ENCODE data around the gene RMND1.

Gene RMND1

DNA sequence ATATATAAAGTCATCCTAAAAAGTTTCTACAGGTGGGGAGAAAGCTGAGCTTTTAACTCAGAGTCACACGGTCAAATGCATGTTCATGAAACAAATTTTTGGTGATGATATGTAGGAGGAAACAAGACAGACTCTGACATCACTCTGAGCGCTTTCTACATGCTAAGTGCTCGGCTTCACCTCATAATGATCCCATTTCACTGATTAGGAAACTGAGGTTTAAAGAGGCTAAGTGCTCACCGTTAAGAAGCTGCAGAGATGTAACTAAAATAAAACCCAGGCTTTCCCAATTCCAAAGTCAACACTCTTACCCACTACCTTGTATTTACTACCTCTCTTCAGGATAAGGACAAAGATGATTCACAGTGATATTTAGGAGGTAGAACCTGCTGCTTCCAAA lies 4.7 kb downstream of the RMND1 start:
- Histone ChIP-seq H3K4me1 (ENCODE audit: low read length) (peaks cover 3% of the 10 kb centered on the region; the same call in 1 of the 2 replicates), H3K9ac (ENCODE audit: low read length) (no peak overlapping the region), H2AFZ (ENCODE audit: low read depth, low read length) (no peak overlapping the region), H3K4me2 (ENCODE audit: low read length) (no peak overlapping the region), H3K9me3 (ENCODE audit: insufficient read depth, low read length) (no peaks in the 10 kb centered on the region), H3K4me3 (ENCODE audit: low read length) (no peak overlapping the region), H4K20me1 (ENCODE audit: insufficient read depth, low read length) (no peaks in the 10 kb centered on the region), H3K79me2 (ENCODE audit: low read length) (peaks cover 14% of the 10 kb centered on the region), H3K36me3 (replicated peaks; ENCODE audit: low read depth, low read length) (no peaks in the 10 kb centered on the region), H3K27ac (ENCODE audit: low read length) (no peak overlapping the region), H3K27me3 (ENCODE audit: low read depth, low read length) (no peaks in the 10 kb centered on the region)
- TF ChIP-seq EZH2phosphoT487 (IDR thresholded peaks at IDR 0.05; ENCODE audit: low read depth) (no peak), CTCF (IDR thresholded peaks at IDR 0.05; ENCODE audit: low read depth, low read length) (no peak)

DNA sequence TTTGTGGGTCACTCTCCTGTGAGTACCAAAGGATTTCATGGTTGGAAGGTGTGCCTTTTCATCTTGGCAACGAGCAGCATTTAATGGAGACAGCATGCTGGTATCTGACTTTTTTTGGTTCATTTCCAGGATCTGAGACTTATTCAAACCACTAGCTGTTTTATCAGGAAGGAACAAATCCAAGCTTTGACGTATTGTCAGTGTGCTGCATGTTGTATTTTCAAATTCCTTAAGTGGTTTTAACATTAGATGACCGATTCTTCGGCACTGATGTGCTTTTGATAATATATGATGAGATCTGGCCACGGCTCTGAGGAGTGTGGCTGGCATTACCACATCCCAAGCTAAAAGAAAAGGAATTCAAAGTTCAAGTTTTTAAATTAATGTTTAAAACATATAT lies 6.4 kb downstream of the RMND1 start:
- Histone ChIP-seq H4K20me1 (ENCODE audit: insufficient read depth, low read length) (no peaks in the 10 kb centered on the region), H3K79me2 (ENCODE audit: low read length) (peaks cover 6% of the 10 kb centered on the region; the same call in 1 of the 2 replicates), H3K4me3 (ENCODE audit: low read length) (no peak overlapping the region), H2AFZ (ENCODE audit: low read depth, low read length) (no peak overlapping the region), H3K27me3 (ENCODE audit: low read depth, low read length) (no peaks in the 10 kb centered on the region), H3K4me1 (ENCODE audit: low read length) (no peaks in the 10 kb centered on the region), H3K4me2 (ENCODE audit: low read length) (no peak overlapping the region), H3K36me3 (replicated peaks; ENCODE audit: low read depth, low read length) (no peaks in the 10 kb centered on the region), H3K9ac (ENCODE audit: low read length) (no peak overlapping the region), H3K27ac (ENCODE audit: low read length) (no peak overlapping the region), H3K9me3 (ENCODE audit: insufficient read depth, low read length) (no peaks in the 10 kb centered on the region)
- TF ChIP-seq CTCF (IDR thresholded peaks at IDR 0.05; ENCODE audit: low read depth, low read length) (no peak), EZH2phosphoT487 (IDR thresholded peaks at IDR 0.05; ENCODE audit: low read depth) (no peak)

DNA sequence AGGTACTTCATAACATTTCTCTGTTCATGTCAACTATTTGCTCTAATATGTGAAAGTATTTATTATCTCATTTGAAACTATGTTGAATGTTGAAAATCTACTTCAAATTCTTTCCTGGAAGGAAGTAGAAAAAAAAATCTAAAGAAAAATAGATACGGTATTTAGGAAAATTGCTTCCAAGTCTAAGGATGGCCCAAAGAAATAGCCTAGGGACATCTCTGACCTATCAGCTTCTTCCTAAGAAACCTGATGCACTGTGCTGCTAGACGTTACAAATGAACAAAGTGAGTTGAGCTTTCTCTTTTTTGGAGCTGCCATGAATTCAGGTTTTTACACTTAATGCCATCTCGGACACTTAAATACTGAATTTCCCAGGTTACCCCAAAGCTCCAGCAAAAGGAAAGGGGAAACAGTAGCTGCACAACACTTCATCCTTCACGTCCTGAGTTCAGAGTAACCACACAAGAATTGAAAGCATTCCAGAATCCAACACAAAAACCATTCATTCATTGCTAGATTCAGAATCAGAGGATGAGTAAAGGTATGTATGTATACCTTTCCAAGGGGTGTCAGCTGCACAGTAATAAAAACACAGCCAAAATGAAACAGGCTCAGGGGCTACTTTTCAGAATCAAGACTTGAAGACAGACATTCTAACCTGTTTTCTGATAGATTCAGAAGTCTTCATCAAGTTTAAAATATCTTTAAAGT lies 7.9 kb downstream of the RMND1 start:
- no peaks in the 10 kb centered on the region for H3K4me1 ChIP-seq (ENCODE audit: low read length)
- H3K4me2 ChIP-seq (ENCODE audit: low read length): no peak overlapping the region
- no peak overlapping the region for H2AFZ ChIP-seq (ENCODE audit: low read depth, low read length)
- no peaks in the 10 kb centered on the region for H3K36me3 ChIP-seq (replicated peaks; ENCODE audit: low read depth, low read length)
- no peaks in the 10 kb centered on the region for H4K20me1 ChIP-seq (ENCODE audit: insufficient read depth, low read length)
- TF ChIP-seq CTCF (IDR thresholded peaks at IDR 0.05; ENCODE audit: low read depth, low read length): no peak
- no peak for TF ChIP-seq EZH2phosphoT487 (IDR thresholded peaks at IDR 0.05; ENCODE audit: low read depth)
- H3K27ac ChIP-seq (ENCODE audit: low read length): no peak overlapping the region
- no peak overlapping the region for H3K9ac ChIP-seq (ENCODE audit: low read length)
- H3K27me3 ChIP-seq (ENCODE audit: low read depth, low read length): no peaks in the 10 kb centered on the region
- no peaks in the 10 kb centered on the region for H3K9me3 ChIP-seq (ENCODE audit: insufficient read depth, low read length)
- H3K4me3 ChIP-seq (ENCODE audit: low read length): no peak overlapping the region
- H3K79me2 ChIP-seq (ENCODE audit: low read length): peaks cover 3% of the 10 kb centered on the region; the same call in 1 of the 2 replicates

- TF ChIP-seq EZH2phosphoT487 (IDR thresholded peaks at IDR 0.05; ENCODE audit: low read depth) (no peak), CTCF (IDR thresholded peaks at IDR 0.05; ENCODE audit: low read depth, low read length) (no peak)
- H3K9ac ChIP-seq (ENCODE audit: low read length): no peak overlapping the region
- H2AFZ ChIP-seq (ENCODE audit: low read depth, low read length): no peak overlapping the region
- no peaks in the 10 kb centered on the region for H3K4me1 ChIP-seq (ENCODE audit: low read length)
- H3K36me3 ChIP-seq (replicated peaks; ENCODE audit: low read depth, low read length): no peaks in the 10 kb centered on the region
- no peaks in the 10 kb centered on the region for H3K9me3 ChIP-seq (ENCODE audit: insufficient read depth, low read length)
- H3K4me3 ChIP-seq (ENCODE audit: low read length): no peak overlapping the region
- no peaks in the 10 kb centered on the region for H3K27me3 ChIP-seq (ENCODE audit: low read depth, low read length)
- no peak overlapping the region for H3K27ac ChIP-seq (ENCODE audit: low read length)
- H3K4me2 ChIP-seq (ENCODE audit: low read length): no peak overlapping the region
- peaks cover 3% of the 10 kb centered on the region; the same call in 1 of the 2 replicates for H3K79me2 ChIP-seq (ENCODE audit: low read length)
- no peaks in the 10 kb centered on the region for H4K20me1 ChIP-seq (ENCODE audit: insufficient read depth, low read length)
Observed at GRCh38 chr6:151443454-151443853, 8.5 kb downstream of the RMND1 start.
